HS-27A (cell line): Measurements from ENCODE around the gene TEX12.
A peak's percentile ranks its signal among the peaks of the same experiment; 100 is the strongest.
"Not testable (repeated sequence)": the region's sequence is repeated elsewhere in the genome, so short reads cannot be mapped to it uniquely, and the experiment has no call there.

Source experiments
- DNase-seq: peaks from one replicate; pipeline ENCODE4 v3.0.0-alpha.2; 2012; ENCODE audit warnings: low read depth, missing footprints

Gene TEX12

DNA sequence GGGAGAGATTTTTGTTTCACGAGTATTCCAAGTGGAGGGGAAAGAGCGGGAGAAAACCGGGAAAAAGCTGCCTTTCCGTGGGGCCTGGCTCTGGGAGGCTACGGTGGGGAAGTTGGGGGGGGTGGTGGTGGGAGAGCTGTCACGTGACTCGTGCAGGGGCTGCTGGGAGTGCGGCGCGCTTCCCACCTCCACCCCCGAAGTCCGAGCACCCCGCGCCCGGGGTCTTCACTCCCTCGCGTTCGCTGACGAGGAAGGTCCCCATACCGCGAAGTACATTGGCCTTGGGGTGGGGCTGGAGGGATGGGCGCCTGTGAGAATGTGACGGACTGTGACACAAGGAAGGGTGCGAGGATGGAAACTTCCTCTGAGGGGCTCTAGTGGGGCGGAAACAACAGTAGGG is at the start of gene TEX12:
Gene TEX12, plus strand, starts transcription at position 228 of the 400 bp plus-strand sequence. CDS start 1,897 bp downstream, outside the sequence.
- DNase-seq, result no peak

DNA sequence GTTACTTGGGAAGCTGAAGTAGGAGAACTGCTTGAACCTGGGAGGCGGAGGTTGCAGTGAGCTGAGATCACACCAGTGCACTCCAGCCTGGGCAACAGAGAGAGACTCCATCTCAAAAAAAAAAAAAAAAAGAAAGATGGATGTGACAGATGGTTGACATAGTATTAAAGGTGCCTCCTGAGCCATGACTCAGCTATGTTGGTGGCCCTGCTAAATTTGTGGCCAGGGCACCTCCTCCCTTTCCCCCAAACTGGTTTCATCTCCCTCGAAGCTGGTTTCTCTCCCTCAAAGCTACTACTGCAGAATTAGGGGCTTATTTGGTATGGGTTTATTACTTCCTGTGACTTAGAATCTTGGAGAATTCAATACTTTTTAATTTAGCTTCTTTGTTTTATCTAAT is 49.0 kb upstream of the TEX12 start:
- DNase-seq, result no peak

- no peak for DNase-seq
Observed at GRCh38 chr11:112121981-112122615, 45.1 kb upstream of the TEX12 start.

DNA sequence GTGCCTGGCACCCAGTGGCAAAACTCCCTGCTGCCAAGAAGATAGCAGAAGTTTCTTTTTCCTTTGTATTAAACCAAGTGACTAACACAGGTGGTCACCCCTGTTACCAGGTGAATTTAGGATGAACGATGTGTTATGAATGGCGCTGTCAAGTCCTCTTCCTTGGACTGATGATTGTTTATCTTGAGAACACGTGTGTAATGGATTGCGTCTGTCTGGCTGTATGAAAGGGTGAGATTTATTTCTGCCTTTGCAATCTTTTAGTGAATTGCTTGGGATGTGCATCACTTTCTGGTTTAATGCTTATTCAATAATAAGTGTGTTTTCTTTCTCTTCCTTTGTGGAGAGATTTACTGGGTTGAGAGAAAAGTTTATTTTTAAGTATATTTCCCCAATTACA is 44.0 kb upstream of the TEX12 start:
- DNase-seq, result no peak

DNA sequence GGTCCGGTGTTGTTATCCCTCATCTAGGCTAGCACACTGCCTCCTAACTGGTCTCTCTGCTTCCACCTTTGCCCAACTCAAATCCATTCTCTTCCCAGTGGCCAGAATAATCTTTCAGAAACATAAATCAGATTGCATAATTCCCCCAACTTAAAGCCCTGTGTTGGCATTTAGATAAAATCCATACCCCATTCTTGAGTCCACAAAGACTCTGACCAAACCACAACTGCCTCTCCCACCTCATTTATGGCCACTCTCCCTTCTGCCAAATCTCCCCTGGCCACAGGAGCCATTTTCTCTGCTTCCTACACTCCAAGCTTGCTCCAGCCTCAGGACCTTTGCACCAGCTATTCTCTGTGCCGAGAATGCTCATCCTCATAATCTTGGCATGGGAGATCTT is 40.1 kb upstream of the TEX12 start:
- DNase-seq, result no peak

DNA sequence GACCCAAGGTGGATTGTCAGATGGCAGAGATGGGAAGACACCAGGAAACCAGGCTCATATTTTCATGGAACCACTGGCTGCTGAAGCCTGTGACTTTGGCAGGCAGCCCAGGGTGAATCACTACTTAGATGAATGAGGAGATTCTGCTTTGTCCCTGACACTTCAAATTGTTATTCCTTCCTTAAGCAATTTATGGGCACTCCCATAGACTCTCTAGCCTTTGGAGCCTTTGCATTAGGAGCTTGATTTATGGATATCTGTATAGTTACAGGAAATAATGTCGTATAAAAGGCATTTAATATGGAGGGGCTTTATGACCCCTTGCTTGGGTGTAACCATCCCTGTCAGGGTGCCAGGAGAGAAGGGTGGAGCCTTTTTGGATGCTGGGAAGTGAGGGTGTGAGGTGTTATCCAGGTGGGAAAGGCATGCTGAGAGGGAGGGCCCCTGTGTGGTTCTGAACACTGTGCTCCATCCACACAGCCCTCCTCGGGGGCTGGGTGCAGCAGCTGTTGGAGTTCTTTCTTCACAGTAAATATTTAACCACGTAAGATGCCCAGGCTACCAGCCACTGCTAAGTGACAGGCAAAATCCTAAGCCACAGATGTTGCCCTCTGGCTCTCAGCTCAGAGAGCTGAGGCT is 38.6 kb upstream of the TEX12 start:
- peak; percentile 48 for DNase-seq

DNA sequence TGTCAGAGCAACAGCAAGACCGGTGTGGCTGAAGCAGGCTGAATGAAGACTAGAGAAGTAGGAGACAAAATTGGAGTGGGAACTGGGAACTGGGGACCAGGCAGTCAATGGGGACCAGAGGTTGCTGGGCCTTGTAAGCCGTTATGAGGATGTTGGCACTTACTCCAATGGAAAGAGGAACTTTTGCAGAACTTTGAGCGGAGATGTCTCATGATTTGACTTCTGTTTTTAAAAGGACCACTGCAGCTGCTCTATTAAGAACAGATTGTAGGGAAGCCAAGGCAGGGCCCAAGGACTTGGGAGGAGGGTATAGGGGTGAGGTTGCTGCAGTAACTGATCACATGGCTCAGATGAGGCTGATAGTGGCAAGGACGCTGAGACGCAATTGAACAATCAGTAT is 37.5 kb upstream of the TEX12 start:
- DNase-seq, result no peak

DNA sequence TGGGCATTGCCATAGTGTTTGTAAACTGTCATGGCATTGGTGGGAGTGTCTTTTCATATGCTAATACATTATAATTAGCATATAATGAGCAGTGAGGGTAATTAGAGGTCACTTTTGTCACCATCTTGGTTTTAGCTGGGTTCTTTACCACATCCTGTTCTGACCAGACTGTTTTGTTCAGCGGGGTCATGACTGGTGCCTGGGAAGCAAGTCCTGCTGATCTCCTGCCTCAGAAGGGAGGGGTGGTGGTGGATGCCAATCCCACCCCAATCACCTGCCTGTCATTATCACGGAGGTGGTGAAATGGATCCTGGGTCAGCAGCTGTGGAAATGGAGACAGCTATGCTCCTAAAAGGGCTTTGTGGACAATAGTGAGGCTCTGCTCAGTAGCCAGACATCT is 34.4 kb upstream of the TEX12 start:
- DNase-seq, result no peak

GRCh38 chr11:112134473-112134872 is 32.7 kb upstream of the TEX12 start:
- no peak for DNase-seq

- no peak for DNase-seq
Observed at GRCh38 chr11:112143597-112143996, 23.6 kb upstream of the TEX12 start.

DNA sequence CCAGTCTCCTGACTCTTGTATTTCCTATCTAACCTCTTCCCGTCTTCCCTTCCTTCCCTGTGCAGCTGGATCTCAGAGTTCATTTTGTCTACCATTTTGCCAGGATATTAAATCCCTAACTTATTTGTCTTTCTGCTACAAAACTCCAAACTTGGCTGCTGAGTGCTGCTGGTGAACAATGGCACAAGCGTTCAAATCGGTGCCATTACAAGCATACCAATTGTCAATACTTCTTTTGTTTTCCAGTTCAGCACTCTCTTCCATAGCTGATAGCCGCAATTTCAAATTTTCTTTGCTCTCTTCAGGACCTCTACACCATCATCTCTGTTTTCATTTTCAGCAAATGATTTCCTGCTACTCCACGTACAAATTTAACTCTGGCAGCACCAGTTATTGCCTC is 16.7 kb upstream of the TEX12 start:
- DNase-seq, result no peak

DNA sequence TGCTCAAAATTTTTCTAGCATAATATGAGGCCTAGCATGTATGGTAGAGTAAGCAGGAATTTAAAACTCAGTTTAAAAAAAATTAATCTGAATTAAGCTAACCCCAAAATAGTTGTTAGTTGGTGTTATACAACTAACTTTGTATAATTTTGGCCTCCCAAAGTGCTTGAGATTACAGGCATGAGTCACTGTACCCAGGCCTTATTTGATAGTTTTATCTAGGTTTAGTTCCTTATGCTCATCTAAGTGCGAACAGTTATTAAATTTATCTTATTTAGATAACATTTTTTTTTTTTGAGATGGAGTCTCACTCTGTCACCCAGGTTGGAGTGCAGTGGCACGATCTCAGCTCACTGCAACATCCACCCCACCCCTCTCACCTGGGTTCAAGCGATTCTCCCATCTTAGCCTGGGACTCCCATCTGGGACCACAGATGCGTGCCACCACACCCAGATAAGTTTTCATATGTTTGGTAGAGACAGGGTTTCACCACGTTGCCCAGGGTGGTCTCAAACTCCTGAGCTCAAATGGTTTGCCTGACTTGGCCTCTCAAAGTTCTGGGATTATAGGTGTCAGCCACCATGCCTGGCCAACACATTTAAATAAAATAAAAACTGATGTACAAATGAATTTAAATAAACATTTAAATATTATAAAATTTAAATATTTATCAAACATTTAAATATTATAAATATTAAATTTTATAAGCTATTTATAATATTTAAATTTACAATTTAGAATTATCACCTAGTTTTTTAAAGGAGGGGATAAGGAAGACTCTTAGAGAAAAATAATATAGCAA is 10.8 kb upstream of the TEX12 start:
- DNase-seq, result no peak

DNA sequence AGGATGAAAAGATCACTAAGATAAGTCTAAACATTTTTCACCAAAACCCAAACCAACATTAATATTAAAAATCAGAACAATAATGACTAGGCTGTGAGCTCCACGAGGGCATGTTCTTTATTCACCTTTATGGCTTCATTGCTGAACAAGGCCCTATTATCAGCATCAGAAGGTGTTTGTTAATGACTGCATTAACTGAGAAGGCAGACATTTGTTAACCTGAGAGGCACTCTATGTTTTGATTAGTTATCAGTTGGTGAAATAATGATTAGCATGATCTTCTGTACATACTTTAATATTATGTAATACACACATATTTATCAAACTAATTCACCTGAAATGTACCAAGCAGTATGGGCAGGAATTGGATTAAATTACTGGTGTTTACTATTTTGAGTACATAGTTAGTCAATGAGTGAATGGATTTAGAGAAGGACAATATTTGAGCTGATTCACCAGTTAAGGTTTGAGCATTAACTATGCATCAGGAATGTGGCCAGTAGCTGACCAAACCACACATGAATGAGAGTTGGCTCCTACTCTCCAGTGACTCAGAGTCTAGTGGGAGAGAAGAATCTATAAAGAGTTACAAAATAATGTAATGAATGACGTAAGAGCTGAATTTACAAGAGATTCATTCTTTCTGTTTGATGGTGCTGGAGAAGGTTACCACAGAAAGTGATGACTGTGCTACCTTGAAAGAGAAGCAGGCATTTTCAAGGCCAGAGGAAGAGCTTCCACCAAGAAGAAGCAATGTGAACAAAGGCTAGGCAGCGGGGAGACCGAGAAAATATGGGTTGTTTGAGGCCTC is 10.0 kb upstream of the TEX12 start:
- peak; percentile 84 for DNase-seq

DNA sequence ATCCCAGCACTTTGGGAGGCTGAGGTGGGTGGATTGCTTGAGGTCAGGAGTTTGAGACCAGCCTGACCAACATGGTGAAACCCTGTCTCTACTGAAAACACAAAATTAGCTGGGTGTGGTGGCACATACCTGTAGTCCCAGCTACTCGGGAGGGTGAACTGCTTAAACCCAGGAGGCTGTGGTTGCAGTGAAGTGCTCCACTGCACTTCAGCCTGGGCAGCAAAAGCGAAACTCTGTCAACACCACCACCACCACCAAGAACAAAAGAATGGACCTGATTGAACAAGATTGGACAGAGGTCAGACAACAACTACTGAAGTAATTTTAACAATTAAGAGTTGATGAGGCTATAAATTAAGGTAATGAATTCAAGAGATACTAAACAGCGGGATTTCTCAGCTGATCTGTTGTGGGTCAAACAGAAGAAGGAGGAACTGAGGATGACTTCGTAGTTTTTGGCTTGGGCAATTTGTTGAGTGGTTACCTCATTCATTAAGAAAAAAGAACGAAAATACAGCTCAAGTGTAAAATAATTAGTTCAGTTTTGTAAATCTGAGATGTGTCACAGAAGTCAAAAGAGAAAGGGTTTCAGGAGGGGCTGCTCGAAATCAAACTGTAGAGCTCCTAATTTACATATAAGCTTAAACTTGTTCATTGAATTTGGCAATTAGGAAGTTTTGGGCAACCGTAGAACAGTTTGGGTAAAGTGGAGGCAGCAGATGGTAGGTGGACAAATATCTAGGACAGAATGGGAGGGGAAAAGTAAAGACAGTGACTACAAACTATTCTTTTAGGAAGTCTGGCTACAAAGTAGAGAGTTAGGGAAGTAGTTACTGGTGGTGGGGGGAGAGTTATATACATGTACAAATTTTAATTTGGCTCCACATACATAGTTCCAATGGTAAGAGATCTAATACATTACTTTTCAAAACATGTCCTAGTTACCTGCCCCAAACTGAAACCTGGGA is 7.8 kb upstream of the TEX12 start:
- no peak for DNase-seq

DNA sequence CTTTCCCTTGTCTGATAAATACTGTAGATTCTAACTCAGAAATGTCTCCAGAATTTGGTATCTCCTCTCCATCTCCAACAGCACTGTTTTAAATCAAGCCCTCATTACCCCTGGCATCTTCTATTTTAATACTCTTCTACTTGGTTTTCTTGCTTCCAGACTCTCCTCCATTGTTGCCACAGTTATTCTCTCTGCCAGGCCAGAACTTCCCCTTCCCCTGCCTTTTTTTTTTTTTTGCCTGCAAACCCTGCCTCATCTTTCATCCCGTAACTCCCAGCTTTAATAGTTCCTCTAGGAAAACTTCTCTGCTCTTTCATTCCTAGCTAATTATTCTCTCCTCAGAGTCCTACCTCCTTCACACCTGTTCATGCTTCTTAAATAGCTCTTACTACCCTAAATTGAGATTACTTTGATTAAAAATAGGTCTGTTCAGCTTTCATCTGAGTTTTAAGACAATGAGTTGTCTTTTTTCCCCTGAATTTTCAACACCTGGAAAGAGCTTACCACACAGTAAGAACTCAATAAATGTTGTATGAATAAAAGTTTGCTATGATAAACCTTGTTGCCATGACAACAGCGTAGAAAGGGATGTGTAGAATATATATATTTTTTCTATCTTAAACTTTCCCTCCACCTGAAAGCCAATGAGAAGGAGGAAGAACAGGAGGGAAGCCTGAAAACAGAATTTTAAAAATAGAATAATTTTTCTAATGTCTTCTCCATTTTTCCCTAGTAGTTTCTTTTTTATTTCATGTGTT is 6.9 kb upstream of the TEX12 start:
- DNase-seq, result no peak

- DNase-seq, result no peak
Observed at GRCh38 chr11:112161012-112161411, 6.2 kb upstream of the TEX12 start.

- not testable (repeated sequence) for DNase-seq
Observed at GRCh38 chr11:112162200-112162599, 5.0 kb upstream of the TEX12 start.

GRCh38 chr11:112162761-112163546 is 4.2 kb upstream of the TEX12 start:
- DNase-seq, result no peak

DNA sequence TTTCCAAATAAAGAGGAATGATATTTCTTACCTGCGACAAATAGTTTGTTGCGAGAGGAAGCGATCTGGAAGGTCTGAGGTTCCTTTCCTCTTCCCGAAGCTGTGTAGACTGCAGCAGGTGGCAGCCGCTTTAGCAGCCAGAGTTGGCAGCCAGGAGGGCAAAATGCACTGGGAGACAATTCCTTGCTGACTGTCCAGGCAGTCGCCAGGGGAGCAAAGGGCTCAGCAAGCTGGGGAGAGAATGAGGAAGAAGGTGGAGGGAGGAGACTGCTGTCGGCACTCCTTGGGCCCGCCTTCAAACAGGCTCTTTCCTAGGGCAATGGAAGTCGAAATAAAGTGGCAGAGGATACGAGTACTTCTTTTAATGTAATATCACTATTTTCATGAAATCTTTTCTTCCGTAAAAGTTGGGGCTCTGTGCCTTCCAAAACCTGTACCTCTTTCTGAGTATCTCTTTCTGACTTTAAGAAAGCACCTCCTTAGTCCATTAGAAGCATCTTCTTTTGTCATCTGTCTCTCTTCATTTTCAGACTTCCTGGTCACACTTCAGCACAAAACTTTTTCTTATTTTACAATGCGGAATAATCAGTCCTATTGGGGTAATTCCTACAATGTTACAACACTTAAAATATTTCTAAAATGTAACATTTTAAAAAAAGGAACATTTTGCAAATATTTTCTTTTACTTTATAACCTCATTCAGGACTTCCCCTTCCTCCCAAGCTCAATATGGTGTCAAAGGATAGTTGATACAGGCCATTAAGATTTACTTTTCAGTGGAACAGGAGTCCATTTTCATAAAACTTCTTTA is 3.1 kb upstream of the TEX12 start, which contains the start of gene IL18:
Gene IL18, minus strand, starts transcription at position 220 of the 811 bp plus-strand sequence. CDS start 9,041 bp downstream, outside the sequence.
- DNase-seq, result no peak
